Colonic mucosa (tissue), 4 donors: ENCODE data around the gene NOP16. TPM values are rescaled to one million over a fixed set of nuclear protein-coding genes. Genes with fewer than 3 reads are reported as not detected.
"Not testable (repeated sequence)": the region's sequence is repeated elsewhere in the genome, so short reads cannot be mapped to it uniquely, and the experiment has no call there.

Experiments
- DNase-seq: peaks from one replicate; pipeline ENCODE4 v3.0.0-alpha.2; 2020
- H3K27ac ChIP-seq: fragments of 200-600 bp; one replicate; pipeline ENCODE4 v1.8.0; 2021
- H3K27me3 ChIP-seq: fragments of 200-600 bp; one replicate; pipeline ENCODE4 v1.8.0; 2021
- H3K36me3 ChIP-seq: fragments of 200-600 bp; one replicate; pipeline ENCODE4 v1.8.0; 2021
- H3K4me1 ChIP-seq: fragments of 200-600 bp; one replicate; pipeline ENCODE4 v1.8.0; 2021; ENCODE audit warnings: mild to moderate bottlenecking
- H3K4me3 ChIP-seq: fragments of 200-600 bp; one replicate; pipeline ENCODE4 v1.8.0; 2021
- H3K9ac ChIP-seq, 2 donors: one replicate each; pipeline ENCODE4 v1.7.0; 2013; ENCODE audit warnings: control low read depth in 2 of 2, low read depth in 2 of 2, low read length in 2 of 2
- H3K9me3 ChIP-seq: fragments of 200-600 bp; one replicate; pipeline ENCODE4 v1.8.0; 2021
- CTCF ChIP-seq: fragments of 200-600 bp; IDR thresholded peaks from one replicate; pipeline ENCODE4 v1.8.0; 2022; ENCODE audit warnings: antibody characterized with exemption, mild to moderate bottlenecking
- intact Hi-C: fragments of 100-400 bp; cut with DNase I; formaldehyde crosslinking; loops from one replicate; pipeline ENCODE4 v1.14.1; 2022
- total RNA-seq, 2 donors: library from RNA; stranded (reverse); fragmentation: NEBNext Ultra II Directional in 1 of 2; extraction: Animal tissue kit (Norgen Biotek cat#: 25700) in 1 of 2; gene quantifications; one replicate each; pipeline ENCODE4 v1.2.1, GENCODE V29; 2021
- donor health status: healthy.
- donor health status: DM: no; HTN: no; CAD: no.
- donor health status: DM: no; HTN: no; CAD: no.

The NOP16 gene
- total RNA-seq, 2 donors from 2014 or later: 17.1 to 45.7 TPM

- intact Hi-C loops: loop anchor here (10.0 kb wide), 1 partner anchor 125 kb away; the partner anchor contains the start of gene RNF44
- H3K36me3 ChIP-seq: no peaks in the 10 kb centered on the region
Observed at GRCh38 chr5:176409765-176410164, 21.4 kb upstream of the NOP16 start.

GRCh38 chr5:176408590-176408989, 20.2 kb upstream of the NOP16 start:
- no peaks in the 10 kb centered on the region for H3K9me3 ChIP-seq
- no peak overlapping the region for H3K9ac ChIP-seq
- H3K27me3 ChIP-seq: no peaks in the 10 kb centered on the region
- intact Hi-C loops: no loop called here
- H3K36me3 ChIP-seq: no peaks in the 10 kb centered on the region
- peaks cover 12% of the 10 kb centered on the region for H3K4me1 ChIP-seq
- no peak for TF ChIP-seq CTCF
- no peak overlapping the region for H3K27ac ChIP-seq
- H3K4me3 ChIP-seq: no peak overlapping the region
- DNase-seq: no peak

More at GRCh38 chr5:176409765-176410164, 21.4 kb upstream of the NOP16 start:
- no peak for DNase-seq
- peaks cover 11% of the 10 kb centered on the region for H3K4me1 ChIP-seq
- H3K27me3 ChIP-seq: no peaks in the 10 kb centered on the region
- no peak for TF ChIP-seq CTCF
- H3K4me3 ChIP-seq: no peak overlapping the region
- no peak overlapping the region for H3K9ac ChIP-seq
- no peak overlapping the region for H3K27ac ChIP-seq
- no peaks in the 10 kb centered on the region for H3K9me3 ChIP-seq

GRCh38 chr5:176408252-176408573, 19.8 kb upstream of the NOP16 start:
- H3K9ac ChIP-seq, H3K27me3 ChIP-seq, H3K9me3 ChIP-seq, DNase-seq, H3K36me3 ChIP-seq, intact Hi-C loops, H3K27ac ChIP-seq, H3K4me3 ChIP-seq: not testable (repeated sequence)
- H3K4me1 ChIP-seq: peaks cover 15% of the 10 kb centered on the region

- Histone ChIP-seq H3K27ac (no peak overlapping the region), H3K36me3 (no peaks in the 10 kb centered on the region), H3K27me3 (no peaks in the 10 kb centered on the region), H3K4me3 (no peak overlapping the region), H3K4me1 (peaks cover 18% of the 10 kb centered on the region), H3K9ac (no peak overlapping the region), H3K9me3 (no peaks in the 10 kb centered on the region)
- intact Hi-C loops: no loop called here
- no peak for TF ChIP-seq CTCF
- DNase-seq: no peak
Observed at GRCh38 chr5:176407456-176408251, 19.3 kb upstream of the NOP16 start.

- H3K27ac ChIP-seq: peak overlapping the region; percentile 97
- no peaks in the 10 kb centered on the region for H3K36me3 ChIP-seq
- no peaks in the 10 kb centered on the region for H3K9me3 ChIP-seq
- H3K9ac ChIP-seq: peak overlapping the region; percentile 43 to 84
- no peak overlapping the region for H3K4me3 ChIP-seq
- H3K27me3 ChIP-seq: no peaks in the 10 kb centered on the region
- intact Hi-C loops: no loop called here
- DNase-seq: no peak
- H3K4me1 ChIP-seq: peaks cover 24% of the 10 kb centered on the region
- no peak for TF ChIP-seq CTCF
Observed at GRCh38 chr5:176406436-176407052, 18.1 kb upstream of the NOP16 start.
